HepG2 (cell line): Measurements from ENCODE around the gene OR2L13. TPM values are rescaled to one million over a fixed set of nuclear protein-coding genes. Genes with fewer than 3 reads are reported as not detected.

Experiments
- polyA plus RNA-seq, 8 experiments: library from polyadenylated mRNA; depleted of rRNA in 3 of 8; stranded (reverse) in 7 of 8; unstranded in 1 of 8; fragments of >200 nt; fragmentation: Illumina TruSeq in 4 of 8; extraction: Trizol in 4 of 8; gene quantifications; 2 replicates each; pipeline versions ENCODE4 v1.2.1 to v1.2.3, GENCODE V29; 2011 to 2016; ENCODE audit warnings: low read depth in 4 of 8, missing spikeins in 1 of 8, mixed read lengths in 1 of 8; ENCODE audit not compliant: insufficient read depth in 1 of 8
- small RNA-seq, 3 experiments: library from RNA; depleted of rRNA; stranded (forward); fragments of <200 nt; gene quantifications; one replicate each; pipeline ENCODE3, GENCODE V24; 2012; ENCODE audit warnings: low read depth in 2 of 3, low replicate concordance in 1 of 3; ENCODE audit not compliant: insufficient read length in 3 of 3, insufficient read depth in 2 of 3
- total RNA-seq, 5 experiments: library from RNA; depleted of rRNA; stranded (reverse); fragments of >200 nt; fragmentation: Illumina TruSeq; extraction: Trizol; gene quantifications; 2 replicates each; pipeline ENCODE4 v1.2.3, GENCODE V29; 2016; ENCODE audit warnings: low read depth in 1 of 5

OR2L13 gene
- total and polyA plus RNA-seq, 2 of the 13 experiments (the other 11 are each of a cell fraction or from before 2014, with no cell fraction given) = not detected

Small RNAs within 50 kb of the gene (small RNA-seq; reads per million reads assigned to genes)
- gene RF00019 = 0 reads per million in 3 experiments

Other genes with a start within 250 kb of the OR2L13 start
- not detected in 2 replicates for gene TRIM58, start 238.0 kb upstream of the OR2L13 start, total RNA-seq (2016; rRNA removed; fragmentation: Illumina TruSeq; extraction: Trizol)
- gene TRIM58, start 238.0 kb upstream of the OR2L13 start, polyA plus RNA-seq (2011; rRNA removed) = not detected in 2 replicates
- gene OR2W3, start 199.6 kb upstream of the OR2L13 start, total RNA-seq (2016; rRNA removed; fragmentation: Illumina TruSeq; extraction: Trizol) = not detected in 2 replicates
- gene OR2W3, start 199.6 kb upstream of the OR2L13 start, polyA plus RNA-seq (2011; rRNA removed) = not detected in 2 replicates
- not detected in 2 replicates for gene OR2T8, start 174.9 kb upstream of the OR2L13 start, total RNA-seq (2016; rRNA removed; fragmentation: Illumina TruSeq; extraction: Trizol)
- gene OR2T8, start 174.9 kb upstream of the OR2L13 start, polyA plus RNA-seq (2011; rRNA removed) = not detected in 2 replicates
- not detected in 2 replicates for gene OR2AJ1, start 170.3 kb upstream of the OR2L13 start, total RNA-seq (2016; rRNA removed; fragmentation: Illumina TruSeq; extraction: Trizol)
- not detected in 2 replicates for gene OR2AJ1, start 170.3 kb upstream of the OR2L13 start, polyA plus RNA-seq (2011; rRNA removed)
- gene OR2L8, start 146.3 kb upstream of the OR2L13 start, total RNA-seq (2016; rRNA removed; fragmentation: Illumina TruSeq; extraction: Trizol) = not detected in 2 replicates
- not detected in 2 replicates for gene OR2L8, start 146.3 kb upstream of the OR2L13 start, polyA plus RNA-seq (2011; rRNA removed)
- not detected in 2 replicates for gene OR2AK2, start 130.0 kb upstream of the OR2L13 start, total RNA-seq (2016; rRNA removed; fragmentation: Illumina TruSeq; extraction: Trizol)
- gene OR2AK2, start 130.0 kb upstream of the OR2L13 start, polyA plus RNA-seq (2011; rRNA removed) = not detected in 2 replicates
- gene OR2L5, start 81.5 kb upstream of the OR2L13 start, total RNA-seq (2016; rRNA removed; fragmentation: Illumina TruSeq; extraction: Trizol) = not detected in 2 replicates
- not detected in 2 replicates for gene OR2L5, start 81.5 kb upstream of the OR2L13 start, polyA plus RNA-seq (2011; rRNA removed)
- gene OR2L2, start 65.1 kb upstream of the OR2L13 start, total RNA-seq (2016; rRNA removed; fragmentation: Illumina TruSeq; extraction: Trizol) = not detected in 2 replicates
- gene OR2L2, start 65.1 kb upstream of the OR2L13 start, polyA plus RNA-seq (2011; rRNA removed) = not detected in 2 replicates
- not detected in 2 replicates for gene OR2L3, start 48.3 kb upstream of the OR2L13 start, total RNA-seq (2016; rRNA removed; fragmentation: Illumina TruSeq; extraction: Trizol)
- gene OR2L3, start 48.3 kb upstream of the OR2L13 start, polyA plus RNA-seq (2011; rRNA removed) = not detected in 2 replicates
- not detected in 2 replicates for gene OR2M5, start 50.0 kb downstream of the OR2L13 start, total RNA-seq (2016; rRNA removed; fragmentation: Illumina TruSeq; extraction: Trizol)
- gene OR2M5, start 50.0 kb downstream of the OR2L13 start, polyA plus RNA-seq (2011; rRNA removed) = not detected in 2 replicates
- gene OR2M2, start 79.6 kb downstream of the OR2L13 start, total RNA-seq (2016; rRNA removed; fragmentation: Illumina TruSeq; extraction: Trizol) = not detected in 2 replicates
- not detected in 2 replicates for gene OR2M2, start 79.6 kb downstream of the OR2L13 start, polyA plus RNA-seq (2011; rRNA removed)
- gene OR2M3, start 102.1 kb downstream of the OR2L13 start, total RNA-seq (2016; rRNA removed; fragmentation: Illumina TruSeq; extraction: Trizol) = not detected in 2 replicates
- not detected in 2 replicates for gene OR2M3, start 102.1 kb downstream of the OR2L13 start, polyA plus RNA-seq (2011; rRNA removed)
- gene OR2M4, start 136.2 kb downstream of the OR2L13 start, total RNA-seq (2016; rRNA removed; fragmentation: Illumina TruSeq; extraction: Trizol) = not detected in 2 replicates
- not detected in 2 replicates for gene OR2M4, start 136.2 kb downstream of the OR2L13 start, polyA plus RNA-seq (2011; rRNA removed)
- not detected in 2 replicates for gene OR2T33, start 182.8 kb downstream of the OR2L13 start, total RNA-seq (2016; rRNA removed; fragmentation: Illumina TruSeq; extraction: Trizol)
- gene OR2T33, start 182.8 kb downstream of the OR2L13 start, polyA plus RNA-seq (2011; rRNA removed) = not detected in 2 replicates
- not detected in 2 replicates for gene OR2T12, start 208.2 kb downstream of the OR2L13 start, total RNA-seq (2016; rRNA removed; fragmentation: Illumina TruSeq; extraction: Trizol)
- not detected in 2 replicates for gene OR2T12, start 208.2 kb downstream of the OR2L13 start, polyA plus RNA-seq (2011; rRNA removed)
- not detected in 2 replicates for gene OR2M7, start 229.4 kb downstream of the OR2L13 start, total RNA-seq (2016; rRNA removed; fragmentation: Illumina TruSeq; extraction: Trizol)
- gene OR2M7, start 229.4 kb downstream of the OR2L13 start, polyA plus RNA-seq (2011; rRNA removed) = not detected in 2 replicates